Endothelial cell of umbilical vein (primary cell): ENCODE data around the gene LRP1B.

ENCODE experiments used
- CTCF ChIP-seq, 2 donors: IDR thresholded peaks; 1 replicate in 1 of 2; 2 replicates in 1 of 2; pipeline ENCODE4 v1.5.1; 2011; ENCODE audit warnings: low read length in 2 of 2, mild to moderate bottlenecking in 2 of 2, moderate library complexity in 2 of 2, control low read depth in 1 of 2, inconsistent platforms in 1 of 2, low read depth in 1 of 2; ENCODE audit not compliant: insufficient read depth in 1 of 2; ENCODE audit errors: extremely low read depth in 1 of 2
- EZH2 ChIP-seq: IDR thresholded peaks from 2 replicates; pipeline ENCODE4 v1.6.1; 2012; ENCODE audit warnings: borderline replicate concordance, low read depth, mild to moderate bottlenecking, moderate library complexity, low read length, inconsistent platforms; ENCODE audit not compliant: severe bottlenecking
- JUN ChIP-seq: IDR thresholded peaks from 2 replicates; pipeline ENCODE4 v1.6.1; 2011; ENCODE audit warnings: borderline replicate concordance, low read depth; ENCODE audit not compliant: insufficient read length, insufficient read depth
- MYC ChIP-seq: IDR thresholded peaks from one replicate; pipeline ENCODE4 v1.6.1; 2011; ENCODE audit warnings: mild to moderate bottlenecking, low read depth, low read length
- POLR2A ChIP-seq: IDR thresholded peaks from 2 replicates; pipeline ENCODE4 v1.6.1; 2012; ENCODE audit warnings: low read depth, mild to moderate bottlenecking, control low read depth, low read length
- POLR2AphosphoS5 ChIP-seq: IDR thresholded peaks from 2 replicates; pipeline ENCODE4 v1.6.1; 2012; ENCODE audit warnings: low read depth, mild to moderate bottlenecking, control low read depth, low read length, moderate library complexity; ENCODE audit not compliant: insufficient read depth
- TF ChIP-seq, protein P1 (sequence below): IDR thresholded peaks from 2 replicates; pipeline ENCODE4 v1.6.1; 2011; ENCODE audit not compliant: insufficient read depth, insufficient read length

- no peak for TF ChIP-seq POLR2AphosphoS5
- TF ChIP-seq CTCF (IDR thresholded peaks at IDR 0.05; ENCODE audit: extremely low read depth in 1 of 2, insufficient read depth in 1 of 2, low read depth in 1 of 2, low read length in 2 of 2) = no peak
- TF ChIP-seq EZH2 = no peak
- no peak for TF ChIP-seq POLR2A
- TF ChIP-seq, protein P1, sequence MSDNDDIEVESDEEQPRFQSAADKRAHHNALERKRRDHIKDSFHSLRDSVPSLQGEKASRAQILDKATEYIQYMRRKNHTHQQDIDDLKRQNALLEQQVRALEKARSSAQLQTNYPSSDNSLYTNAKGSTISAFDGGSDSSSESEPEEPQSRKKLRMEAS = no peak
- no peak for TF ChIP-seq MYC
- TF ChIP-seq JUN = no peak
Observed at GRCh38 chr2:141810148-141810547, 320.7 kb downstream of the LRP1B start.
